Spleen (tissue), 7 donors: ENCODE data around the gene CEP72.

Source experiments
- POLR2A ChIP-seq, 3 donors: fragments of 450-650 bp; IDR thresholded peaks; one replicate each; pipeline ENCODE4 v1.5.1; 2017; ENCODE audit warnings: antibody characterized with exemption in 3 of 3, mild to moderate bottlenecking in 1 of 3
- POLR2AphosphoS5 ChIP-seq, 3 donors: sonication (generic); formaldehyde crosslinking; IDR thresholded peaks; one replicate each; pipeline ENCODE4 v1.5.1; 2017; ENCODE audit warnings: antibody characterized with exemption in 3 of 3
- TF ChIP-seq, protein P1 (sequence below), 11 experiments: fragments of 200-600 bp in 7 of 11; fragments of 450-650 bp in 4 of 11; sonication (generic) in 4 of 11; IDR thresholded peaks in 8 of 11; conservative IDR thresholded peaks in 3 of 11; 1 replicate in 7 of 11; 2 replicates in 4 of 11; pipeline versions ENCODE4 v1.4.0 to v1.8.0; 2016 to 2021; ENCODE audit warnings: antibody characterized with exemption in 11 of 11, inconsistent platforms in 4 of 11, mild to moderate bottlenecking in 1 of 11
- donor health status: DM: no; HTN: no; CAD: no; lungs with moderate emphysema.
- donor health status: DM: no; HTN: no; CAD: no.
- donor health status: DM: no; HTN: no; CAD: no.

DNA sequence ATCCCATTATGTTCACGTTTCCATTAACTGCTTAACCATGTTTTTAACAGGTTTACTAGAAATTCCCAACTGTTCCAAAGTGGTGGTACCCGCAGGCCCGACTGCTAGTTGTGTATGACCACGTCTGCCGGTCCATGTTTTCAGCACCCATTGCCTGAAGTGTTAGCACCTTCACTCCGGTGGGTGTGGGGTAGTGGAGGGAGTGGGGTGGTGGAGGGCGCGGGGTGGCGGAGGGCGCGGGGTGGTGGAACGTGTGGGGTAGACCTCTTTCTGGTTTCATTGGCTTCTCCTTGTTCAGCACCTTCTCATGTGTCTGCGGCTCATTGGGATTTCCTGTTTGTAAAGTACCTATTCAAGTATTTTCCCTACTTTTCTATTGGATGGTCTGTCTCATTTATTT lies 43.3 kb downstream of the CEP72 start:
- TF ChIP-seq, protein P1, sequence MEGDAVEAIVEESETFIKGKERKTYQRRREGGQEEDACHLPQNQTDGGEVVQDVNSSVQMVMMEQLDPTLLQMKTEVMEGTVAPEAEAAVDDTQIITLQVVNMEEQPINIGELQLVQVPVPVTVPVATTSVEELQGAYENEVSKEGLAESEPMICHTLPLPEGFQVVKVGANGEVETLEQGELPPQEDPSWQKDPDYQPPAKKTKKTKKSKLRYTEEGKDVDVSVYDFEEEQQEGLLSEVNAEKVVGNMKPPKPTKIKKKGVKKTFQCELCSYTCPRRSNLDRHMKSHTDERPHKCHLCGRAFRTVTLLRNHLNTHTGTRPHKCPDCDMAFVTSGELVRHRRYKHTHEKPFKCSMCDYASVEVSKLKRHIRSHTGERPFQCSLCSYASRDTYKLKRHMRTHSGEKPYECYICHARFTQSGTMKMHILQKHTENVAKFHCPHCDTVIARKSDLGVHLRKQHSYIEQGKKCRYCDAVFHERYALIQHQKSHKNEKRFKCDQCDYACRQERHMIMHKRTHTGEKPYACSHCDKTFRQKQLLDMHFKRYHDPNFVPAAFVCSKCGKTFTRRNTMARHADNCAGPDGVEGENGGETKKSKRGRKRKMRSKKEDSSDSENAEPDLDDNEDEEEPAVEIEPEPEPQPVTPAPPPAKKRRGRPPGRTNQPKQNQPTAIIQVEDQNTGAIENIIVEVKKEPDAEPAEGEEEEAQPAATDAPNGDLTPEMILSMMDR (IDR thresholded peaks at IDR 0.05 in 8 of 11, conservative IDR thresholded peaks at IDR 0.05 in 3 of 11): no peak
- TF ChIP-seq POLR2A (IDR thresholded peaks at IDR 0.05) (no peak), POLR2AphosphoS5 (IDR thresholded peaks at IDR 0.05) (no peak)
